Purkinje cell (primary cell): ENCODE results near the gene YIPF5. TPM values are rescaled to one million over a fixed set of nuclear protein-coding genes. Genes with fewer than 3 reads are reported as not detected.

Source experiments
- polyA plus RNA-seq: library from polyadenylated mRNA; unstranded; fragments of >200 nt; fragmentation: Nextera tagmentation; gene quantifications from 2 replicates; pipeline ENCODE4 v1.2.1, GENCODE V29; 2014

Gene YIPF5
- 52.1 and 66.5 TPM in 2 replicates for polyA plus RNA-seq

DNA sequence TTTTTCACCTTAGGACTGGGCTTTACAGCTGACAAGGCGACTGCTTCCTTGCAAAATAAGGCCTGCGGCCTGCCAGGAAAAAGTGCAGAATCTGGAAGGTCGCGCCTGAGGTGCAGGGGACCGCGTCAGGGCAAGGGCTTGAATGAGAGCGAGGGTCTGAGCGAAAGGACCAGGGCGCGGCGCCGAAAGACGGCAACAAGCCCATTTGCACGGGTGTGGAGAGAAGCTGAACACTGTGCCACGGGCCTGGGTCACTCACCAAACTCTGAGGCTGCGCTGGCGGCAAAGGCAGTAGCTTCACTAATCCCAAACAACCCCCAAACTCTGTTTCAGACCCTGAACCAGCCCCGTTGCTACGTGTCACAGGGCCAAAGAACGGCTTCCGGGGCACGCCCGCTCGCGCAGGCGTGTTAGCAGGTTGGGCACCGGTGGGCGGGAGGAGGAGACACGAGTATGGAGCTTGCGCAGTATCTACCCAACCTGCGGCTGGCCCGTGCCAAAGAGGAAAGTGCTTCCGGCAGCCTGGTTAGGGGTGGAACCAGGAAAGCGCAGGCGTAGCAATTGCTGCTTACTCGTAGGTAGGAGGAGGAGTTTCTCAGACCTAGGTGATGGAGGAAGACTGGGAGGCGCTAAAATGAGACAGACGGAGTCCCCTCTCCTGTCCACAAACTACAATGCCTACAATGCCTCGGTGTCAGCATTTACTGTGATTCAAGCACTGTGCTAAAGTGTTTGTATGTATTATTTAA, at the start of gene YIPF5, which contains the start of gene KCTD16:
Gene YIPF5 (minus strand): TSS at position 384 of the 749 bp plus-strand sequence. CDS start 704 bp downstream, outside the sequence.
Gene KCTD16 (plus strand): TSS at position 598 of the 749 bp plus-strand sequence.

Other genes with a start within 250 kb of the YIPF5 start
- 11.7 and 20.4 TPM in 2 replicates for gene KCTD16, start 214 bp upstream of the YIPF5 start, polyA plus RNA-seq